DOHH2 (cell line): ENCODE results near the gene STX7.
A peak's percentile ranks its signal among the peaks of the same experiment; 100 is the strongest.
"Not testable (repeated sequence)": the region's sequence is repeated elsewhere in the genome, so short reads cannot be mapped to it uniquely, and the experiment has no call there.

Experiments used
- H3F3A ChIP-seq: fragments of 200-600 bp; sonication (generic), shearing (Covaris generic); 2 replicates; pipeline ENCODE4 v1.6.0; 2016; ENCODE audit warnings: antibody characterized with exemption, mild to moderate bottlenecking; ENCODE audit not compliant: control insufficient read depth, insufficient read depth
- H3K27ac ChIP-seq: fragments of 200-600 bp; sonication (generic); 2 replicates; pipeline ENCODE4 v1.5.1; 2014; ENCODE audit warnings: low read depth, mild to moderate bottlenecking, low read length, moderate library complexity
- H3K27me3 ChIP-seq: fragments of 200-600 bp; sonication (generic); 2 replicates; pipeline ENCODE4 v1.6.1; 2014; ENCODE audit warnings: mild to moderate bottlenecking, low read length, mixed read lengths; ENCODE audit not compliant: control insufficient read depth
- H3K36me3 ChIP-seq: fragments of 200-600 bp; sonication (generic); 2 replicates; pipeline ENCODE4 v1.6.1; 2014; ENCODE audit warnings: mild to moderate bottlenecking, low read length, moderate library complexity, mixed read lengths; ENCODE audit not compliant: control insufficient read depth
- H3K4me1 ChIP-seq: fragments of 200-600 bp; sonication (generic); 2 replicates; pipeline ENCODE4 v1.6.1; 2014; ENCODE audit warnings: mild to moderate bottlenecking, low read length, mixed read lengths; ENCODE audit not compliant: control insufficient read depth
- H3K4me2 ChIP-seq: fragments of 200-600 bp; sonication (generic); 2 replicates; pipeline ENCODE4 v1.6.0; 2014; ENCODE audit warnings: mild to moderate bottlenecking, low read length, moderate library complexity
- H3K4me3 ChIP-seq: fragments of 200-600 bp; sonication (generic); 2 replicates; pipeline ENCODE4 v1.5.1; 2014; ENCODE audit warnings: mild to moderate bottlenecking, low read length, mixed read lengths
- H3K79me2 ChIP-seq: fragments of 200-600 bp; sonication (generic); 2 replicates; pipeline ENCODE4 v1.6.1; 2014; ENCODE audit warnings: mild to moderate bottlenecking, low read length, mixed read lengths; ENCODE audit not compliant: control insufficient read depth
- H3K9me2 ChIP-seq: fragments of 200-600 bp; sonication (generic); replicated peaks from 2 replicates; pipeline ENCODE4 v1.6.1; 2014; ENCODE audit warnings: mild to moderate bottlenecking, low read length, mixed read lengths; ENCODE audit not compliant: control insufficient read depth
- H3K9me3 ChIP-seq: fragments of 200-600 bp; sonication (generic); 2 replicates; pipeline ENCODE4 v1.6.1; 2014; ENCODE audit warnings: antibody characterized with exemption, low read length, mixed read lengths; ENCODE audit not compliant: control insufficient read depth, insufficient read depth
- H4K20me1 ChIP-seq: fragments of 200-600 bp; sonication (generic); 2 replicates; pipeline ENCODE4 v1.6.0; 2014; ENCODE audit warnings: low read depth, mild to moderate bottlenecking, antibody characterized with exemption, low read length, moderate library complexity; ENCODE audit not compliant: control insufficient read depth, insufficient read depth
- EZH2phosphoT487 ChIP-seq: fragments of 200-600 bp; sonication (generic); IDR thresholded peaks from 2 replicates; pipeline ENCODE4 v1.6.1; 2017; ENCODE audit warnings: borderline replicate concordance, mild to moderate bottlenecking, antibody characterized with exemption, low read length, moderate library complexity, mixed read lengths
- TF ChIP-seq, protein P1 (sequence below): fragments of 200-600 bp; sonication (generic); IDR thresholded peaks from one replicate; pipeline ENCODE4 v1.5.1; 2014; ENCODE audit warnings: antibody characterized with exemption, mild to moderate bottlenecking, low read depth, low read length; ENCODE audit not compliant: poor library complexity, severe bottlenecking

The STX7 gene

DNA sequence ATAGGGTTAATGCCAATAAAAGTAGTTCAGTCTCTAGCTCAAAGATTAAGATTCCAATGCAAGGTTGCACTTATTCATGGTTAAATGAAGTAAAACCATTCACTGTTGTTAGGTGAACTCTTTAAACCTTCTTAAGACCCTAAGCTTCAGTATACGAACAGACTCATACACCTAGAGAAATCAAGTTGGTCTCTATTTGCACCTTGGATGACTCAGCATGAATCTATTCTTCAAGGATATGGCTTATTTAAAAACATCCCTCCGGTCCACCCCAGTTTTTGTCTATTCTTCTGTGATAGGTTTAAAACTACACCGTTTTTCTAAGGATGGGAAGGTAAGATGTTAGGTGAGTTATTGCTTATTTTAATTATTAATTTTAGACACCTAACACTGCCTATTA, 24.2 kb upstream of the STX7 start:
- no peaks in the 10 kb centered on the region for H3K79me2 ChIP-seq
- H3K27me3 ChIP-seq = no peaks in the 10 kb centered on the region
- H4K20me1 ChIP-seq = no peaks in the 10 kb centered on the region
- no peak overlapping the region for H3K4me2 ChIP-seq
- H3K4me3 ChIP-seq = no peak overlapping the region
- no peaks in the 10 kb centered on the region for H3K36me3 ChIP-seq
- H3F3A ChIP-seq = no peaks in the 10 kb centered on the region
- TF ChIP-seq EZH2phosphoT487 = no peak
- TF ChIP-seq, protein P1, sequence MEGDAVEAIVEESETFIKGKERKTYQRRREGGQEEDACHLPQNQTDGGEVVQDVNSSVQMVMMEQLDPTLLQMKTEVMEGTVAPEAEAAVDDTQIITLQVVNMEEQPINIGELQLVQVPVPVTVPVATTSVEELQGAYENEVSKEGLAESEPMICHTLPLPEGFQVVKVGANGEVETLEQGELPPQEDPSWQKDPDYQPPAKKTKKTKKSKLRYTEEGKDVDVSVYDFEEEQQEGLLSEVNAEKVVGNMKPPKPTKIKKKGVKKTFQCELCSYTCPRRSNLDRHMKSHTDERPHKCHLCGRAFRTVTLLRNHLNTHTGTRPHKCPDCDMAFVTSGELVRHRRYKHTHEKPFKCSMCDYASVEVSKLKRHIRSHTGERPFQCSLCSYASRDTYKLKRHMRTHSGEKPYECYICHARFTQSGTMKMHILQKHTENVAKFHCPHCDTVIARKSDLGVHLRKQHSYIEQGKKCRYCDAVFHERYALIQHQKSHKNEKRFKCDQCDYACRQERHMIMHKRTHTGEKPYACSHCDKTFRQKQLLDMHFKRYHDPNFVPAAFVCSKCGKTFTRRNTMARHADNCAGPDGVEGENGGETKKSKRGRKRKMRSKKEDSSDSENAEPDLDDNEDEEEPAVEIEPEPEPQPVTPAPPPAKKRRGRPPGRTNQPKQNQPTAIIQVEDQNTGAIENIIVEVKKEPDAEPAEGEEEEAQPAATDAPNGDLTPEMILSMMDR = no peak
- H3K27ac ChIP-seq = no peak overlapping the region
- H3K9me3 ChIP-seq = no peaks in the 10 kb centered on the region
- H3K4me1 ChIP-seq = no peaks in the 10 kb centered on the region
- H3K9me2 ChIP-seq = no peaks in the 10 kb centered on the region

GRCh38 chr6:132534546-132534945, 21.6 kb upstream of the STX7 start:
- H3K9me2 ChIP-seq, H3K79me2 ChIP-seq, H3K4me1 ChIP-seq, H3K27ac ChIP-seq, H3K27me3 ChIP-seq, H4K20me1 ChIP-seq, H3K9me3 ChIP-seq, H3K4me3 ChIP-seq, H3K4me2 ChIP-seq, H3F3A ChIP-seq, H3K36me3 ChIP-seq: not testable (repeated sequence)

DNA sequence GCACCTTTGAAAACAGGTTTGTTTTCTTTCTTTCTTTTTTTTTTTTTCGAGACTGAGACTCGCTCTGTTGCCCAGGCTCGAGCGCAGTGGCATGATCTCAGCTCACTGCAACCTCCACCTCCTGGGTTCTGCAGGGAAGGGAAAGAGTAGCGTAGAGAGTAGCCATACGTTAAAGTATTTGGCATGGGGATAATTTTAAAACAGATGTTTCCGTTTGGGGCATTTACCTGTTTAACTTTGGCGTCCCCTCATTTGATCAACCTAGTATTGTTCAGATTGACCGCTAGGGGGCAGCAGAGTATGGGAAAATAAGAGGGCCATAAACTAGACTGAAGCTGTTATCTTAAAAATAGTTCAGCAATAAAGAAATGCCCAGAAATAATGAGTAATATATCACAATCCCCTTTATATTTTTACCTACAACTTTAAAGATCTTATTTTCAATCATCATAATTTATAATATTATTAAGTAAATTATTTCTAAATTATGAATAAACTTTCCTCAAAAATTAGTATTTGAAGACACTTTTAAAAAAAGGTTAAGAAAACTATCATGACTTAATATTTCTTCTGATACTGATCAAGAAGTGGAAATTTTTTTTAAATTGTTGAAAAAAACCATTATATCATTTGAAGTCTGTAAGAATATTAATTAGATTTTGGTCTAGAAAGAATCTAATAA, 17.5 kb upstream of the STX7 start:
- Histone ChIP-seq H3K4me2 (peak overlapping the region; percentile 89), H3K27ac (no peak overlapping the region), H3F3A (no peaks in the 10 kb centered on the region), H3K9me2 (no peaks in the 10 kb centered on the region), H3K79me2 (no peaks in the 10 kb centered on the region), H3K4me3 (peak overlapping the region; percentile 74), H4K20me1 (no peaks in the 10 kb centered on the region), H3K4me1 (peaks cover 28% of the 10 kb centered on the region), H3K27me3 (no peaks in the 10 kb centered on the region), H3K9me3 (0 out of 2 replicates have a peak, but pooled peaks cover 2% of the 10 kb centered on the region), H3K36me3 (no peaks in the 10 kb centered on the region)
- TF ChIP-seq EZH2phosphoT487 = no peak
- TF ChIP-seq, protein P1 = peak; percentile 74

GRCh38 chr6:132527791-132528190, 14.9 kb upstream of the STX7 start:
- no peaks in the 10 kb centered on the region for H4K20me1 ChIP-seq
- H3K27ac ChIP-seq = no peak overlapping the region
- no peaks in the 10 kb centered on the region for H3K27me3 ChIP-seq
- H3F3A ChIP-seq = no peaks in the 10 kb centered on the region
- H3K4me2 ChIP-seq = no peak overlapping the region
- no peaks in the 10 kb centered on the region for H3K79me2 ChIP-seq
- H3K4me1 ChIP-seq = peaks cover 28% of the 10 kb centered on the region
- H3K9me2 ChIP-seq = no peaks in the 10 kb centered on the region
- 0 out of 2 replicates have a peak, but pooled peaks cover 2% of the 10 kb centered on the region for H3K9me3 ChIP-seq
- H3K4me3 ChIP-seq = no peak overlapping the region
- no peak for TF ChIP-seq EZH2phosphoT487
- TF ChIP-seq, protein P1 = no peak
- H3K36me3 ChIP-seq = no peaks in the 10 kb centered on the region
